Retina (tissue), 1 donor: ENCODE data around the gene FARS2.

ENCODE experiments used
- DNase-seq: peaks from one replicate; pipeline ENCODE4 v3.0.0-alpha.2; 2016

FARS2 gene

DNA sequence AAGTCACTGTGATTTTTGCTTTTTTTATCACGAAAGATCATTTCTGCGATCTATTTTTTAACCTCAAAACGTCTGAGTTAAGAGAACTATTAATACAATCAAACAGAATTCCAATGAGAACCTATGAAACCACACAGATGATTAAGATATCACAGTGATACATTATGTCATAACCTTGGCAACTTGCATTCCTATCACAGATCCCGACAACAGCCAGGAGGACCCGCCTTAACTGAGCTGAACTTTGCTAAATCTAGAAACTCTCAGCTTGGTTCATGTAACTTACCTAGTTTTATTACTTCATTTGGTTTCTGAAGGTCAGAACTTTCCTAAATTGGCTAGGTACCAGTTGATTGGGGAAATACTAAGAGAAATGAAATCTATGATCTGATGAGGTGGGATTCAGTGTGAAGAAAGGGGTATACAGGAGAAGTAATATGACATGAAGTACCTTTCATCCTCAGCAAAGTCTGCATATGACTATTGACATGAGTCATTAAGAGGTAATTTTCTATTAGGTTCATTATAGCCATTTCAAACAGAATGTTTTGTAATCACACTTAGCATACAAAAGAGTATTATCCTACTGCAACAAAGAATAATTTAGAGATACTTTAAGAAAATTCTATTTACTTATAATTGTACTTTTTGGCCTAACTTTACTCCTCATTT, 11.7 kb upstream of the FARS2 start:
- no peak for DNase-seq

DNA sequence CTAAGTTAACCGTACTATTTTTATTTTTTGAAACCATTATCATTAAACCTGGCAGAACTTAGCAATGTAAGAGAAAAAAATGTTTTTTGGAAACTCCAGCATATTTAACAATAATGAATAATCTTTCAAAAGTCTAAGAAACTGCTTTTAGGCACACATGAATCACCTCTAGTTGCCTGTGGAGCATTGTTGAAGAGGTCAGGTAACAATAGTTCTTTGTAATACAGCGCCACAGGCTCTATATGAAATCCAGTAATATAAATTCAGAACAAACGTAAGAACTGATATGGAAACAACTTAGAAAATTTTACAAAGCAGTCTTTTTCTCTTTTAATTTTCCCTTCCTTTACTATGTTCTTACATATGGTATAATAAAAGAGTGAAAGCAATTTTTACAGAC, 10.9 kb upstream of the FARS2 start:
- DNase-seq: no peak

DNA sequence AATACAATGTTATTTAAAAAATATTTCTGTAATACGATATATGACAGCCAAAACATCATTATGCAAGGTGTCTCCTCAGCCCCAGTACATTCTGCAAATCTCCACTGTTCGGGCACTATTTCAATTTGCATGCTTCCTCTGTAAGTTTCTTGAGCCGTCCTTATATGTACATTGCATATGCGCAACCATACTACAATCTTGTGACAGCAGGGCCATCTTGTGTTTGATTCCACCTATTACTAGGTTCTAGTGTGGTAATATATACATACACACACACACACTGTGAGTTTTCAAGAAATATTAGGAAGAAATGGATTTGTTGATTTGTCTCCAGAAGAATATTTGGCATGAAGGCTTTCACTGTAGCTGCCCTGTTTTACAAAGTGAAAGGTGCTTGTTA, 10.4 kb upstream of the FARS2 start:
- no peak for DNase-seq

DNA sequence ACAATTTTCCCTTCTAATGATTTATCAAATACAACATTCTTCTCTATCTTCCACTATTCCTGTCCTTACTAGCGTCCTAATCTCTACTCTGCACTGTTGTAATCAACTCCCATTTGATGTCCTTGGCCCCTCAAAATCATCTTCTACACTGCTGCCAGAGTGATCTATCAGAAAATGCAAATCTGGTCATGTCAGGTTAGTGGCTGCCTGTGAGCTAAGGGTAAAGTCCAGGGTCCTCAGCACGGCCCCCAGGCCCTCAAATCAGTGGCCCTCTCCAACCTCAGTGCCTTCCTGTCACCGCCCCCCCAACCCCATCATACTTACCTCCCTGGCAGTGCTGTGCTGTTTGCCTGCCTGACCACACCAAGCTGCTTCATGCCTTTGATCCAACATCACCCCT, 4.4 kb upstream of the FARS2 start:
- DNase-seq: no peak

DNA sequence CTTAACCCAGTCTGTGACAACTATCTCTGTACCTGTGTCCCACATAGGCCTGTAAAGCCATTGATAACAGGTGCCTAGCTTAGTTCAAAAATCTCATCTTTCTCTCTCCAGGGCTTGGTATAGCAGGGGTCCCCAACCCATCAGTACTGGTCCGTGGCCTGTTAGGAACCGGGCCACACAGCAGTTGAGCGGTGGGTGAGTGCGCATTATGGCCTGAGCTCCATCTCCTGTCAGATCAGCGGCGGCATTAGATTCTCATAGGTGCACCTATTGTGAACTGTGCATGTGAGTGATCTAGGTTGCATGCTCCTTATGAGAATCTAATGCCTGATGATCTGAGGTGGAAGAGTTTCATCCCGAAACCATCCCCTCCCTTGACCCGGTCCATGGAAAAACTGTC, 3.9 kb upstream of the FARS2 start:
- no peak for DNase-seq

DNA sequence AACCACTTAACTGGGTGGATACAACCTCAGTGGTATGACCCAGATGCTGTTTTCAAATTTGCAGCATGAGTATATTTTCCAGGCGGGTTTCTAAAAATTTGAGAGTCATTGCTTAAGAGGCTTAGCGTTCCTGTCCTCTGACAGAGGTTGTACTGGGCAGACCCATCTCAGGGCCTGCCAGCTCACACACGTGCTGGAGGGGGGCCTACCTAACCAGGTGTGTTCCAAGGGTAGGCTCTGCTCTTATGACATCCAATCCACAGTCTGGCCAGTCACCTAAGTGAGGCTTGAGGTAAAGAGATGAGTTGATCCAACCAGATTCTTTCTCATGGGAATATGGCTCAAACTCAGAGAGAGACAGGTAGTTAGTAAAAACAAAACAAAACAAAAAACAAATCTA, 1.9 kb upstream of the FARS2 start:
- no peak for DNase-seq

DNA sequence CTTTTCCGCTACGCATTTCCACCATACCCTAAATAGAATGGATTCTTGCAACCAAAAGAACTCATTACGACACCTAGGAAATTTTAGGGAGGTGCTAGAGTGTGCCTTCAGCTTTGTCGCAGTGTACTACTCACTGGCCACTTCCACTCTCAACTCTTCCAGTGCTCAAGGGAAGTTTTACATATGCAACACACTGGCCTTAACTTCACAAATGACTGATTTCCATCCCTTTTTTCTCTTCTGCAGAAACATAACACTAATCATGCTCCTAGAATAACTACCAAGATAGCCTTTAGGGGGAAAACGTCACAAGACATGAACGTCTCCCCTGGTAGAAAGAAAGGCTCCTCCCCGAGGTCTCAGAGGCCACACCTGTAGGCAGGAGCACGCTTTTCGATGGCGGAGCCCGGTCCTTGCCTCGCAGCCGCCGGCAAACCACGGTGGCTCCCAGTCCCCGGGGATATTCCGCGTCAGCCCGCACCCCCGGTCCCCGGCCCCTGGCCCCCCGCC, 1.1 kb upstream of the FARS2 start:
- no peak for DNase-seq

DNA sequence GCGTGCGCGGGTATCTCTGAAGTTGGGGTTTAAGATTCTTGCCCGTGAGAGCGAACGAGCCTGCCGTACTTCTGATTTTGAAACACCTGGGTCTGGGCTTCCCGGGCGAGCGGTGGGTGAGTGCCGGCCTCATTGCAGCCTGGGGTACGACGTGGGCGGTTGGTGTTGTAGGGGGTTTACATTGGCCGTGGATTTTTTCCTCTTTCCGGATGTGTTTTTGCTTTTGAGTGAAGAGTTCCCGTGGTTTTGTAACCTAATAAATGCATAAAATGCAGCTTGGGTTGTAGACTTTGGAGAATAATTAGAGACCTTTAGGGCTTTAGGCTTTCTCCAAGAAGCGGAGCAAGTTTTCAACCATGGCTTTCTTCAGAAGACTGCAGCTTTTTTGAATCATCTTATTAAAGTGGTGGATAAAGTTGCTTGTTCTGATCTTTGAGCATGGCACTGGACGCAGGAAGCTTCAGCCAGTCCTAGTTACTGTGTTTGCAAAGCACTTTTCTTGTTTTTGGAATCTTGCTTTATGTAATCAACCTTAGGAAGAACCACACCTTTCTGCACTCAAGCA, 314 bp downstream of the FARS2 start:
- DNase-seq: no peak

DNA sequence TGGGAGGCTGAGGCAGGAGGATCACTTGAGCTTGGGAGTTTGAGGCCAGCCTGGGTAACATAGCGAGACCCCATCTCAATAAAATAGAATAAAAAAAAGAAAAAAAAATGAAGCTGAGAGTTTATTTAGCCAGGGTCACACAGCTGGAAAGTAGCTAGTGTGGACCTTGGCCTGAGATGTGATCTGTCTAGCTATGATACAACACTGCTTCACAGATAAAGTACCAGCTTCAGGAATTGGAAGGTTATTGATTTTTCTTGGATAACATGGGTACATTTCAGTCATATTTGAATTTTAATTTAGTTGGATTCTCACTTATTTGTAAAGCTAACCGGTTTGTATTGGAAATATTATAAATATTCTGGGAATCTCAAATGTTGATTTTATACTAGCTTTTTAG, 5.1 kb downstream of the FARS2 start:
- DNase-seq: no peak

DNA sequence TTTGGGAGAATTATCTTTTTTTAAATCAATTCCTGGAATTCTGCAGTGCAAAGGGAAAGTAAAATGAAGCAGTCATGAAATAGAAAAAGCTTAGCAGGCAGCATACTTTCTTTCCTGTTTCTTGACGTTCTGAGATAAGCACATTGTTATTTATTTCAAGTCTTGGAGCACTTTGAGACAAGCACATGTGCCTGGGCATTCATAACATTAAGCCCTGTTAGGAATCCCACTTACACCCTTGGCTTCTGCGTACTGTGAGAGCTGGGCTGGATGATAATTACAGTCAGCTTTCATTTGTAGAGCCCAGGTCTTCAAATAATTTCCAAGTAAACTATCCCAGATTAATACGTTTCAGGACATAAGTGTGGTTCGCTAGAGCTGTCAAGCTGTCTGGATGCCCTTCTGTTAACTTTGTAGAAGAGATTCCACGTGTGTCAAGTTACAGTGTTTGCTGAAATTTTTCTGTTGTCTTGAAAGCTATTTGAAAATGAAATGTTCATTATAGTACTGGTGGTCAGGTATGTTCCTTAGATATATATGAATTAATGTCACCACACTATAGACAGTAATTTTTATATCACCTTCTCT, 8.9 kb downstream of the FARS2 start:
- DNase-seq: no peak

DNA sequence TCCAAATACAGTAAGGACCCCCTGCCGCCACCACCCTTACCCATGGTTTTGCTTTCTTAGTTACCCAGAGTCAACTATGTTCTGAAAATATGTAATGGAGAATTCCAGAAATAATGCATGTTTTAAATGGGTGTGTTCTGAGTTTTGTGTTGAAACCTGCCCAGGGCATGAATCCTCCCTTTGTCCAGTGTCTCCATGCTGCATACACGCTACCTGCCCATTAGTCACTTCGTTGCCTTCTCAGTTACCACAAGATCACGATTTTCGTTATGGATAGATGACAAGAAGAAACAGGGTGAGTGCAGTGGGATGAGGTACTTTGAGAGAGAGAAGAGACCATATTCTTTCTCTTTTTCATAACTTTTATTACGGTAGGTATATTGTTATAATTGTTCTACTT, 10.6 kb downstream of the FARS2 start:
- DNase-seq: no peak

DNA sequence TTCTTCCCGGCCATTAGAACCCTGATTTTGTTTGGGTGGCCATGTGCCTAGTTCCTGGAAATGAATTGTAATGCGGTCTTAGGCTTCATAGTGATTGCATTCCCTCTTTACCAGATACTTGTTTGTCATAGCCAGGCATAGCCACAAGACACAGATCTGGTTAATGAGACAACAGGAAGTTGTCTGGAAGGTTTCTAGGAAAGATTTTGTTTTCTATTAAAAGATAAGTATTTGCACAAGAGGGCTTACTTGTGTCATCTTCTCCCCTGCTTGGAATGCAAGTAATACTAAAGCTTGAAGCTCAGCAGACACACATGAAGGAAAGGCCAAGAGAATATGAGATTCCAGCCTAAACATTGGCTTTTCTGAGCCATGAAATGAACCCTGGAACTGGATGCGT, 12.9 kb downstream of the FARS2 start:
- no peak for DNase-seq

DNA sequence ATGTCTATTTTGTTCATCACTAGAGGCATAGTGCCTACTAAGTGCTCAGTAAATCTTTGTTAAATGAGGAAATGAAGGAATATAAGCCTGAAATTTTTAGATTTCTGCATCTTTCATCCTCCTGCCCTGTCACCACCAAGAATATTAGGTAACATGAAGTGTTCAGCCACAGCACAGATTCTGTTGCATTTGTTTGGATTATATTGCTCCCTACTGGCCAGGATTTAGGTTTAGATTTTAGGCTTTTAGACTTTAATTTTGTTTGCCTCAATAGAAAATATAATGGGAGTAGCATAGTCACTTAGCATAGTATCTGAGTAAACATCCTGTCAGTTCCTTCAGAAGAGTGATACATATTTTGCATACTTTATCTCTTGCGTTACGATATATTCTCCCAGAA, 14.2 kb downstream of the FARS2 start:
- no peak for DNase-seq

DNA sequence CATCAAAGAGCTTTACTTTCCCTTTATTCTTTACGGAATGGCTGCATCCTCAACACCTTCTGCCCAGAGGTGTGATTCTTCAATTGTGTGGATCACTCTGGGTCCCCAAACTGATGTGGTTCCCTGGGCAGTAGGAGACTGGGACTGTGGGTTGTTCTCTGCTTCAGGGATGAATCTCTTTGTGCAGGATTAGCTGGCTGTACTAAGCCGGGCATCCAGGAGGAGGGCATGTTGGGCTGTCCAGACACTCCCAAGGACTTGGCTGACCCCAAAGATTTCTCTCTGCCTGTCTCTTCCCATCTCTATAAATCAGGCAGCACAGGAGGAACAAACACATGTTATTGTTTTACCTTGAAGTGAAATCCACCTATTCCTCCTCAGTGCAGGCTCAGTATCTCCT, 15.3 kb downstream of the FARS2 start:
- no peak for DNase-seq

DNA sequence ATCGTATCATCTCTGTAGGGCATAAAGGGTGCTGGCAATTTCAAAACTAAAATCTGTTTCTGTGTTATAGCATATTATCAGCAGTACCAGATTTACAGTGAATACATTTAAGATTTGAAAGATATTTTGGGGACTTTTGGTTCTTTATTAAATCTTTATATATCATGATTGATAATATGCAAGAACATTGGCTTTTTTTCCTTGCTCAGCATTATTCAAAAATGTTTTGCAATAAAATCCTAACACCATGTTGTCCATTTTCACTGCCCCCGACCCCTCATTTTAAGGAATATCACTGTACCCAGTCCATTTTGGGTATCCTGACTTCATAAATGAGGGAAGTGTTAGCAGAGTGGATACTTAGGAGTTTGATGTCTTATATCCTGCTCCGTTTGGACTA, 16.3 kb downstream of the FARS2 start:
- no peak for DNase-seq

DNA sequence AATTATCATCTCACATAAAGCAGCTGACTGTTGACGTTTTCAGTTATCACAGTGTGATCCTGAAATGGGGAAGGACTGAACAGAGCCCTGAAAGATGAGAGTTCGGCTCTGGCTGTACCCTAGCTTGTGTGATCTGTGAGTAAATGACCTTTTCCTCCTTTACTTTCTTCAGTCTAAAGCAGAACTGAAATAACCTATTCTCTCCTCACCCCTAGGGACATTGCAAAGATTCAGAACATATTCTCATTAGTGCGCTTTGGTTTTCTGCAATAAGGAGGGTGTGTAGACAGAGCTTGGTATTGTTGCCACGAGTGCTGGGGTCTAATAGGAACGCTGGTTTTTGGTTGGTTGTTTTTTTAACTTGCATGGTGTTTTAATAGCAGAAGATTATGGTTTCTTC, 16.7 kb downstream of the FARS2 start:
- no peak for DNase-seq

DNA sequence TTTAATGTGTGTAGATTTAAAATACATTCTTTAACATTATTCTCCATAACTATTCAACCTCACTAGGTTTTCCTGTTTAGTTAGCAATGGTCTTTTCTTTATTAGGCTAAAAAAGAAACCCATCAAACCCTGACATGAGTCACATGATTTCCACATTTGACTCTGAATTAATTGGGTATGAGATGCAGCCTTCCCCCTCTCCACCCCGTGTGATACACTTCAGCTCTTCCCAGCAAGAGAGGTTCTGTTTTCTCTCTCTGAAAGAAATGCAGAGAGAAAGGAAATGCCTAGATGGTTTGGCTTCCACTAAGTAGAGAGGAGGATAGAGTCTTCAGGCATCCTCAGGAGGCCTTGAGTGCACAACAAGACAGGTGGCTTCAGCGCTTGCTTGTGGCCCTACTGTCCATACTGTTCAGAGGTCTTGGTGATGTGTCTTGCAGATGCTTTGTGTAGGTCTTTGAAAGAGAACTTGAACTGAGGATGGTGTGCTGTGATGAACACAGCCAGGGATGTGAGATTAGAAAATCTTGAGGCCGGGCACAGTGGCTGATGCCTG, 17.3 kb downstream of the FARS2 start:
- no peak for DNase-seq

DNA sequence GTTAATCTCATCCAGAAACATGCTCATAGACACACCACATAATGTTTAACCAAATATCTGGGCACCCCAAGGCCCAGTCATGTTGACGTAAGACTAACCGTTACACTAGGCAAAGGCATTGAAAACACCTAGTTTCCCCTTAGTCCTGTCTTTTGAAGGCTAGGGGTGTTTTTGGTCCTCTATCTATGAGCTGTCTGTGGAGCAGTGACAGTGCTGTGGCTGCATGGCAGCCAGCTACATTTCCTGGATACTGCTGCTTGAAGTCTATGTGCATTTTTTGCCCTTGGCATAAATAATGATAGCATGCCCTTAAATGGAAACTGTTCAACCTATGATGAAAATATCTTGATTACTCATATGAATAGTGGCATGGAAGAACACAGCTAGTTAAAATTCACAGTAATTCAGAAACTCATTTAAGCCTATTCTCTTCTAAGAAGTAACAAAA, 18.6 kb downstream of the FARS2 start:
- no peak for DNase-seq

DNA sequence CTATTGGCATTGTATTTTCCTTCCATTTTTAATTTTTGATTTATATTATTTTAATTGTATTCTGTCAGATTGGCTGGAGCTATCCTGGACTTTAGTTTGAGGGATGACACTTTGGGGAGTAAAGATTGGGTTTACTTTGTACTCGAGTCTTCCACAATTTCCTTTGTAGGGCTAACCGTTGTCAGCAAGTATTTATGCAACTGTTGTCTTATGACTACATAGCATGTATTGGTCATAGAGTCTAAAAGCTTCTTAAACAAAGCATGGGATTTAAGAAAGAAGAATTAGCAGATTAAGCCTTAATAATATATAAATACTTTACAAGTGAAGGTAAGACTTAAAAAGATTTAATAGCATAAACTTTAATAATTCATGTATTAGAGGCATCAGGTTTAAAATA, 19.6 kb downstream of the FARS2 start:
- DNase-seq: no peak

DNA sequence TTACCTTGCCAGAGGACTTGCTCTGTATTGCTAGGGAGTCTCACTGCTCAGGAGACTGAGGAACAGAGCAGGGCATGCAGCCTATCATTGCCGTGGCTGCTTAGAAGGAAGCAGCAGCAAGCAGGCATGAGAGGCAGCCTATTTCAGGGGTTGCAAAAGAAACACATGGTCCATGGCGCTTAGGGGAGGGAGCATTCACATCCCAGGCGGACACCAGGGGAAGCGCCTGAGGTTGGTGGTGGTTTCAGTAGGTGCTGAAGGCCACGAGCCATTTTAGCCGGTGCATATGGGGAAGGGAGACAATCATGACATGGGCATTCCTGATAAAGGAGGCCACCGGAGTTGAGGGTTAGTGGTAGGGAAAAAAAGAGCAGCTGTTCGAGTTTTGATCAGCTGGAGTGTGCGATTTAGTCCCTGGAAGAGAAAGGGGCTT, 20.9 kb downstream of the FARS2 start:
- DNase-seq: no peak

DNA sequence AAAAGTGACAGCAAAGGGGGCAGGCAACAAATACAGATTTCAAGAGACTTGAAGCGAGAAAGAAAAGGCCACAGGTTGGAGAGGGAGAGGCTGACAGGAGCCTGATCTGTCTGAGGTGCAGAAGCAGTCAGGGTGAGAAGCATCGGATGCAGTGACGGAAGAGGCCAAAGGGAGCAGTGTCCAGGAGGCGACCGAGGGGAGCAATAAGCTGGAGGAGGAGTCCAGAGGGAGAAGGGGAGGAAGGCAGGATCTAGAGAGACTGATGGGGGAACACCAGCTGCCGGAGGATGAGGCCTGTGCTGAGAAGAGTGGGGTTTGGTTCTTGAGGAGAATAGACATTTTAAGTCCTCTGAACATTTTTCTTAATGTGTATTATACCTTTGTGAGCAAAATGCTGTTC, 23.8 kb downstream of the FARS2 start:
- no peak for DNase-seq

DNA sequence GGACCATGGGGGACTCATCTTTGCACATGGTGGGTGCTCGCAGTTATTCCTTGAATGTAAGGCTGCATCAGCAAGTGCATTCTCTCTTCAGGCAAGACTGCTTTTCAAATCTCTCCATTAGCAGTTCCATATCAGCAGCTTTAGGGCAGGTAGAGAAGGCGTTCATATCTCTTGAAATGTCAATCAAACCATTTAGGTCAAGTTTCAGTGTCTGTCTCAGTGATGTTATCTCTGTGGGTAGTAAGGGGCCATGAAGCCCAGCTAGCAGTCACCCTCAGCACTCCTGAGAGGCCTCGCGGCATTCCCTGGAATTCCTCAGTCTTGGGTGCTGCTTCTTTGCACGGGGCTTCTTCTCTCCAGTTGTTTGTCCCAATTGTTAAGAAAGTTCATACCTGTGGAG, 24.2 kb downstream of the FARS2 start:
- DNase-seq: no peak

DNA sequence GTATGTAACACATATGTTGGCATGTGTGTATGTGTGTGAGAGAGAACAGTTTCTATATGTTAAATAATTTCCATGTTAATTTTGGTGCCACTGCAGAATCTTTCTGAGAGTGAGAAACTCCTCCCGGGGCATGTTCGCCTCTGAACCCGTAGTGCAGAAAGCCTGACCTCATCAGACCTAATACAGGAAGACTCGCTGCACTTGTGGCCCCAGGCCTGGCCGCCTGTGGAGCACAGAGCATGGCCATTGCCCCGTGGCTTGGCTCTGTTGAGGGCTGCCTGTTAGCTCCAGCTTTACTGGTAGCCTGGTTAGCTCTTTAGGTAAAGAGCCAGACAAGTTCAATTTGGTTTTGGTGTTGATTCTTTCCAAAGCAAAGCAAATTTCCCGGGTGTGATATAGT, 25.5 kb downstream of the FARS2 start:
- DNase-seq: no peak

DNA sequence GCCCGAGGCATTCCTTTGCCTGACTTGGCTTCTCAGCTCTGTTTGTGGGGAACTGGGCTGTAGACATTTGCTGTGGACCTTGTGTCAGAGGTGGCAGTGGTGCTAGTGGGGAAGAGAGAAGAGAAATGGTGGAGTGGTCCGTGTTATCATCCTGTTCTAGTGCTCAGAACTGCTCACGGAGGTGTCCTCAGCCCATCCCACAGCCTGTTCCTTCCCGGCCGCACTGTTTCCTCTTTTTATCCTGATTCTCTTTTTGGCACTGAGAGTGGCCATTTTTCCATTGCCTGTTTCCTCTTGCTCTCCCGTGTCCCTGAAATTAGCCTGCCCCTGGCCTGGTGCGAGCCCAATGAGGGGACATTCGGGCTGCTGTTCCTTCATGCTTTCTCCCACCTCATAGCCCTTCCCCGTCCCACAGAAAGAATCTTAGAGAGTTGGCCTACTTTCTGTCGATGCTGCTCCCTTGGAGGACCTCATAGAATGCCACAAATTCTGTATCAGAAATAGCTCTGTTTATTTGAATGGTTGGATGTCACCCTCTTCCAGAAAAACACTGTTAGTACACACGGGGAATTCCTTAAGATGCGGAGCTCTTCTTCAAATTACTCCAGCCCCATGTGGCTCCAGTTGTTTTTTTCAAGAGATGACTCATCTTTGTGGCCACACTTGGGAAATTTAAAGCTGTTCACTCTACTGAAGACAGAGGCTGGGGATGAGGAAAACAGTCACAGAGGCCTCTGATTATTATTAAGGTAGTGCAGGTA, 26.1 kb downstream of the FARS2 start:
- no peak for DNase-seq
